Nephron (organoid): ENCODE measurements around the gene RELN.

Experiments used
- H3K27ac Mint-ChIP-seq, 3 experiments: 2 replicates each; pipeline ENCODE4 v1.8.0; 2020; ENCODE audit warnings: mixed read lengths in 3 of 3, mild to moderate bottlenecking in 2 of 3, moderate library complexity in 1 of 3
- H3K27me3 Mint-ChIP-seq: 2 replicates; pipeline ENCODE4 v1.8.0; 2021; ENCODE audit warnings: low read depth, mild to moderate bottlenecking, moderate library complexity, mixed read lengths
- H3K36me3 Mint-ChIP-seq: 2 replicates; pipeline ENCODE4 v1.8.0; 2020; ENCODE audit warnings: low read depth, mixed read lengths
- H3K4me1 Mint-ChIP-seq: 2 replicates; pipeline ENCODE4 v1.8.0; 2020; ENCODE audit warnings: mixed read lengths
- H3K4me3 Mint-ChIP-seq, 3 experiments: 2 replicates each; pipeline ENCODE4 v1.8.0; 2020; ENCODE audit warnings: mild to moderate bottlenecking in 3 of 3, mixed read lengths in 3 of 3, moderate library complexity in 2 of 3
- H3K9me3 Mint-ChIP-seq: 2 replicates; pipeline ENCODE4 v1.8.0; 2020; ENCODE audit warnings: mixed read lengths
- TF ChIP-seq, protein P1 (sequence below), 3 experiments: fragments of 200-600 bp; sonication (generic); IDR thresholded peaks; one replicate each; pipeline ENCODE4 v1.5.0; 2021; ENCODE audit warnings: antibody characterized with exemption in 3 of 3; ENCODE audit not compliant: unreplicated experiment in 3 of 3

Gene RELN

DNA sequence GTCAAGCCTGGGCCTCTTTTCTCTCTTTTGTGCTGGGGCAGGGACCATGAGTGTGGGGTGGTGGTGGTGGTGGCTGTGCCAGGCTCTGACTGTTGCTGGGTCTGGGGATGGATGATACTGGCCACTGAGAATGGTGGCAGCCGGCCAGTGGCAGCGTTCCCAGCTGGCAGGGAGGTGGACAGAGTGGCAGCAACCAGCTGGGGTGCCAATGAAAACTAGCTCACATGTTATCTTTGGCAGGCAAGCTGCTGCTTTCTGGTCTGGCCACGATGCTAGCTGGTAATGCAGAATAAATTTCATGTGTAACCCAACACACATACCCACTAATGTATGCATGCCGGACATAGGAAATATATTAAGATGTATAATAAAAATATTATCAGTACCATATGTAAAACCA lies 448.4 kb downstream of the RELN start:
- peaks cover 6% of the 10 kb centered on the region for H3K4me1 Mint-ChIP-seq
- no peak overlapping the region for H3K27ac Mint-ChIP-seq
- no peaks in the 10 kb centered on the region for H3K9me3 Mint-ChIP-seq
- H3K4me3 Mint-ChIP-seq = no peak overlapping the region
- TF ChIP-seq, protein P1, sequence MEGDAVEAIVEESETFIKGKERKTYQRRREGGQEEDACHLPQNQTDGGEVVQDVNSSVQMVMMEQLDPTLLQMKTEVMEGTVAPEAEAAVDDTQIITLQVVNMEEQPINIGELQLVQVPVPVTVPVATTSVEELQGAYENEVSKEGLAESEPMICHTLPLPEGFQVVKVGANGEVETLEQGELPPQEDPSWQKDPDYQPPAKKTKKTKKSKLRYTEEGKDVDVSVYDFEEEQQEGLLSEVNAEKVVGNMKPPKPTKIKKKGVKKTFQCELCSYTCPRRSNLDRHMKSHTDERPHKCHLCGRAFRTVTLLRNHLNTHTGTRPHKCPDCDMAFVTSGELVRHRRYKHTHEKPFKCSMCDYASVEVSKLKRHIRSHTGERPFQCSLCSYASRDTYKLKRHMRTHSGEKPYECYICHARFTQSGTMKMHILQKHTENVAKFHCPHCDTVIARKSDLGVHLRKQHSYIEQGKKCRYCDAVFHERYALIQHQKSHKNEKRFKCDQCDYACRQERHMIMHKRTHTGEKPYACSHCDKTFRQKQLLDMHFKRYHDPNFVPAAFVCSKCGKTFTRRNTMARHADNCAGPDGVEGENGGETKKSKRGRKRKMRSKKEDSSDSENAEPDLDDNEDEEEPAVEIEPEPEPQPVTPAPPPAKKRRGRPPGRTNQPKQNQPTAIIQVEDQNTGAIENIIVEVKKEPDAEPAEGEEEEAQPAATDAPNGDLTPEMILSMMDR (IDR thresholded peaks at IDR 0.05; ENCODE audit: unreplicated experiment in 3 of 3) = no peak
- H3K36me3 Mint-ChIP-seq = no peaks in the 10 kb centered on the region
- no peaks in the 10 kb centered on the region for H3K27me3 Mint-ChIP-seq

DNA sequence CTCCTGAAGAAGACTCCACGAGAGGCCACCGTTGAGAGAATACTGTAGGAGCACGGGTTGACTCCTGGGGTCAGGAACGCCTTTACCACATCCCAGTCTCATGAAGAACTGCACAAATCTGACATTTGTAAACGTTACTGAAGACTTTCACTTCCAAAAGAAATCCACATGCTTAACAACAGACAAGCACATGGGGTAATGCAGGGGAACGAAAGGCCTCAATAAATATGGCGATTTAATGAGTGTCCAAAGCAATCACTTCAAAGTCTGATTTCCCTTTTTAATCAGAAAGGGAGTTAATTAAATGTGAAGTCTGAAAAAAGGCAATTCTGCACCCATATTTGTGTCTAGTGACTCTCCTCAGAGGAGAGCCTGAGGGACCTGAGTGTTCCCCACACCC lies 449.1 kb downstream of the RELN start:
- Mint-ChIP-seq H3K4me3 (no peak overlapping the region), H3K9me3 (no peaks in the 10 kb centered on the region), H3K36me3 (no peaks in the 10 kb centered on the region), H3K4me1 (peaks cover 6% of the 10 kb centered on the region), H3K27me3 (no peaks in the 10 kb centered on the region), H3K27ac (no peak overlapping the region)
- TF ChIP-seq, protein P1 (IDR thresholded peaks at IDR 0.05; ENCODE audit: unreplicated experiment in 3 of 3) = no peak

DNA sequence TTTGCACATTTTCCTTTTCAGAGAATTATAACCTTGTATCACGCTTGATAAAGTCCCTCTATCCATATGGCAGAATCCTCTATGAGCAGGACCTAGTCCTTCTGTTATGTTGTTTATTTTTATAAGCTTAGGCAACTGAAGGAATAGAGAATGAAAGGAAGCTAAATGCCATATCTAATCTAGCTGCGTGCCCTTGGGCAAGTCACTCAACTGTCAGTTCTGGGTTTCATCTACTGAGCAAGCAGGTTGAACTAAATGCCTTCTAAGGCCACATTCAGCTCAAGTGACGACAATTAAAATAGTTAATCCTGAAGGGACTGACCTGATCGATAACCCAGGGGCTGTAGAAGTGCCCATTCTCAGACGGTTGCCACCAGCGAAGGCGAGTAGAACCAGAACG lies 449.6 kb downstream of the RELN start:
- peaks cover 6% of the 10 kb centered on the region for H3K4me1 Mint-ChIP-seq
- TF ChIP-seq, protein P1 (IDR thresholded peaks at IDR 0.05; ENCODE audit: unreplicated experiment in 3 of 3) = no peak
- no peak overlapping the region for H3K27ac Mint-ChIP-seq
- H3K27me3 Mint-ChIP-seq = no peaks in the 10 kb centered on the region
- H3K9me3 Mint-ChIP-seq = no peaks in the 10 kb centered on the region
- H3K4me3 Mint-ChIP-seq = no peak overlapping the region
- H3K36me3 Mint-ChIP-seq = no peaks in the 10 kb centered on the region

DNA sequence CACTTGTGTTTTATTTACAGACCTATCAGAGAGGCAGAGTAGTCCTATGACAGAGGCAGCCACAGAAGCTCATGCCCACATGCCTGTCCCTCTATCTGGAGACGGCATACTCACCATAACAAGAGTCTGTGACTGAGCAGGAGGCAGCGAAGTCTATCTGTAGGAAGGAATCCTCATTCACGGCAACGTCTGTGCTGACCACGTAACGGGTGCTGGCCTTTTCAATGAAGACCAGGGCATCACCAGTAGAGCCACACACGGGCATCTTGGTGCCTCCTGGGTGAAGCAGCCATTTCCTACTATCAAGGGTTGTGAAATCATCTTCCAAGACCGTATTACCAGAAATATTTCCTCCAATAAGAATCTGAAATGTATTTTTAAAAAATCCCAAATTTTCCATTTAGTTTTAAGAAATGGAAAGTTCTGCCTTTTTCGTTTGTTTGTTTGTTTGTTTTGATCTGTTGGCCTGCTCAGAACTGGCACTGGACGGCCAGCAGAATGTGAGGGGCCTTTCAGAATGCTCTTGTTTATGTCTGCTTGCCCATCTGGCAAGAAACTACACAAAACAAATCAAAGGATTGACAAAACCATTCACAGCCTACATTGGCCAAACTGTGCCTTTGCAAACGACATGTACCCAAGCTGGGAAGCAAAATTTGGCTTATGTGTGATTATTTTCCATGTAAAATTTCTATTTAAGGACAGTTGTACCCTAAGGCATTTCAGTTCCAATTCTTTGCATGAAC lies 450.3 kb downstream of the RELN start:
- Mint-ChIP-seq H3K27me3 (no peaks in the 10 kb centered on the region), H3K27ac (no peak overlapping the region), H3K36me3 (no peaks in the 10 kb centered on the region), H3K4me1 (peaks cover 6% of the 10 kb centered on the region), H3K9me3 (no peaks in the 10 kb centered on the region), H3K4me3 (no peak overlapping the region)
- TF ChIP-seq, protein P1 (IDR thresholded peaks at IDR 0.05; ENCODE audit: unreplicated experiment in 3 of 3) = no peak

DNA sequence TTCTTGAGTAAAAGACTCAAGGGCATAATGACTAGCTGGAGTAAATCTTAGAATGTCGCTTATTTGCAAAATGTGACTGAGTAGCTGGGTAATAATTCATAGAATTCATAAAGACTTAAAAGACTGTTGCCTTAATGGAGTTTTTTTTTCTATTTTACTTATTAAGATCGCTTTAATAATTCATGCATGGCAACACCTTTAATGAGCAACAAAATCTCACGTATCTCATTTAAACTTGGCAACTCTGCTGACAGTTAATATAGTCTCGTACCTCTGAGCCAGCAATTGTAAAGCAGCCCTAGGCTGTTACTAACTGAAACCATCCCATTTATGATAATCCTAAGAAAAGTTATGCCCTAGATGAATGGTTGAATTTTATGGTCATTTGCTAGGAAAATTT lies 455.7 kb downstream of the RELN start:
- Mint-ChIP-seq H3K9me3 (no peaks in the 10 kb centered on the region), H3K27ac (no peak overlapping the region), H3K4me3 (no peak overlapping the region), H3K27me3 (no peaks in the 10 kb centered on the region), H3K4me1 (no peaks in the 10 kb centered on the region), H3K36me3 (no peaks in the 10 kb centered on the region)
- TF ChIP-seq, protein P1 (IDR thresholded peaks at IDR 0.05; ENCODE audit: unreplicated experiment in 3 of 3) = no peak

DNA sequence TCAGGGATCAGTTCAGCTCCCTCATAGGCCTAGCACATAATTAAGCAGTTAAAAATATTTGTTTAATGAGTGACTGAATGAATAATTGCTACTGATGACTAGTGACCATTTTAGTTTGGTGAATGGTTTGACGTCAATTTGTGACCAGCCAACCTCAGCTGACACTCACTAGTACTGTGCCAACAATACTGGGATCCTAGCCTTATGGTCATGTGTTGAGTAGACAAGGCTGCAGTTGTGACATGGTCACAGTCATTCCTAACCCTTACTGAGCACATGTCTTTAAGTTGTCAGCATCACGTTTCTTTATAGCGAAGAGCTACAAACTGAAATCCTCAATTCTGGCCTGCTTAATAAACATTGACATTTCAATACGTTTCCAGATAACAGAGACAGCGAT lies 456.5 kb downstream of the RELN start:
- H3K27ac Mint-ChIP-seq = no peak overlapping the region
- TF ChIP-seq, protein P1 (IDR thresholded peaks at IDR 0.05; ENCODE audit: unreplicated experiment in 3 of 3) = no peak
- H3K9me3 Mint-ChIP-seq = no peaks in the 10 kb centered on the region
- no peak overlapping the region for H3K4me3 Mint-ChIP-seq
- H3K4me1 Mint-ChIP-seq = no peaks in the 10 kb centered on the region
- no peaks in the 10 kb centered on the region for H3K27me3 Mint-ChIP-seq
- H3K36me3 Mint-ChIP-seq = no peaks in the 10 kb centered on the region
